Upper lobe of right lung (tissue), 1 donor: Measurements from ENCODE around the gene MAGEF1. TPM values are rescaled to one million over a fixed set of nuclear protein-coding genes. Genes with fewer than 3 reads are reported as not detected.

Source experiments
- ATAC-seq: fragments of 200-7000 bp; cut with Tn5 transposase; one replicate; pipeline ENCODE4 v1.9.1; 2020; ENCODE audit warnings: mild to moderate bottlenecking, moderate library complexity
- DNase-seq: peaks from one replicate; pipeline ENCODE4 v3.0.0-alpha.2; 2020
- H3K27ac ChIP-seq: fragments of 200-600 bp; one replicate; pipeline ENCODE4 v1.8.0; 2022
- H3K27me3 ChIP-seq: fragments of 200-600 bp; one replicate; pipeline ENCODE4 v1.8.0; 2022; ENCODE audit warnings: mild to moderate bottlenecking
- H3K36me3 ChIP-seq: fragments of 200-600 bp; one replicate; pipeline ENCODE4 v1.8.0; 2022
- H3K4me1 ChIP-seq: fragments of 200-600 bp; one replicate; pipeline ENCODE4 v1.8.0; 2022
- H3K4me3 ChIP-seq: fragments of 200-600 bp; one replicate; pipeline ENCODE4 v1.8.0; 2022; ENCODE audit warnings: mild to moderate bottlenecking
- H3K9me3 ChIP-seq: fragments of 200-600 bp; one replicate; pipeline ENCODE4 v1.8.0; 2022
- CTCF ChIP-seq: fragments of 200-600 bp; IDR thresholded peaks from one replicate; pipeline ENCODE4 v1.8.0; 2022; ENCODE audit warnings: antibody characterized with exemption
- intact Hi-C: fragments of 100-400 bp; cut with DNase I; formaldehyde crosslinking; loops from one replicate; pipeline ENCODE4 v1.11.0; 2022
- total RNA-seq: library from RNA; stranded (reverse); fragmentation: NEBNext Ultra II Directional; extraction: Animal tissue kit (Norgen Biotek cat#: 25700); gene quantifications from one replicate; pipeline ENCODE4 v1.2.1, GENCODE V29; 2021
- donor health status: DM: no; HTN: yes; CAD: no; lungs with severe emphysema.

Gene MAGEF1
- total RNA-seq, 1 donor from 2014 or later = 30.3 TPM

DNA sequence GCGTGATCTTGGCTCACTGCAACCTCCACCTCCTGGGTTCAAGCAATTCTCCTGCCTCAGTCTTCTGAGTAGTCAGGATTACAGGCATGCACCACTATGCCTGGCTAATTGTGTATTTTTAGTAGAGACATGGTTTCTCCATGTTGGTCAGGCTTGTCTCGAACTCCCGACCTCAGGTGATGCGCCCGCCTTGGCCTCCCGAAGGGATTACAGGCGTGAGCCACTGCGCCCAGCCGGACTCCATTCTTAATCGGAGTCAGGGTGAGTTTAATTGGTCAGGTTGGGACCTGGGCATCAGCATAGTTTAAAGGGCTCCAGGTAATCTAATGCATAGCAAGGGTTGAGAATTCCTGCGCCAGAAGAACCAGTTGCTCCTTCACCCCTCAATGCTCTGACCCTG, 29.2 kb downstream of the MAGEF1 start:
- peak; percentile 11 for DNase-seq
- H3K4me1 ChIP-seq = peaks cover 6% of the 10 kb centered on the region

DNA sequence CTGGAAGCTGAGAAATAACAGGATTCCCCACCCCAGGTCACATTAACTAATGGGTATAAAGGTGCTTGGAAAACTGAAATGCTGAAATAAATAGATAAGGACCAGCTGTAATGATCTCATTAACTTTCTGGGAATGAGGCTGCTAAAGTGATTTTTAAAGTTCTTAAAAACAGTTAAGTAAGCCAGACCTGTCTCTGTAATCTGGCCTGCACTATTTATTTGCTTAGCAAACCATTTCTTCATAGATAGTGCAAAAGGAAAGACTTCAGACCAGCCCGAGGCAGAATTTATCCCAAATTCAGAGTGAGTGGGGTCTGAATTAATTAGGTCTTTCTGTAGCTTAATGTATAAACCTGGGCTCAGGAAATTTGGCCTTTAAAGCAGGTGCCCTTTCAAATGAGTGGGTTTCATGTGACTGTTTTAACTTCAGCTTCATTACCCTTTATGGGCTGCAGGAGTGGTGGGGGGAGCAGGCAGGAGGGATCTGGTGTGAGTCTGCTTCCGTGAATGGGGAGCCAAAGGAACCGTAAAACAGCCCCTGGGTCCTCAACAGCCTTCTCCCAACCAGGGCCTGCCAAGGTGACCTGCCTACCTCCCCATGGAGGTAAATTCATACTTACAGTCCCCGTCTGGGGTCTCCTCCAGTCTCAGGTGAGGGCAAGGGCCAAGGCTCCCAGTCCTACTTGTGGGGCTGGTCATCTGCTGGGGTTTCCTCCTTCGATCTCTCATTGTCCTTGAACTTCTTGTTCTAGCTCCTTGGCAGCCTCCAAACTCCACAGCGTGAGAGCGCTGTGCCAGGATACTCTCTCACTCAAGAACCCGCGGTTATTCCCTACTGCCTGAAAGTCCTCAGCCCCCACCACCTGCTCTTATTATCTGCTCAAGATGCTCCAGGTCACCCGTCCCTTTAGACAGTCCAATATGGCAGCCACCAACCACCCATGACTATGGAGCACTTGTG, 31.2 kb downstream of the MAGEF1 start:
- no peaks in the 10 kb centered on the region for H3K36me3 ChIP-seq
- H3K4me1 ChIP-seq = no peaks in the 10 kb centered on the region
- DNase-seq (no peak), ATAC-seq (no peak)
- intact Hi-C loops = no loop called here
- no peaks in the 10 kb centered on the region for H3K9me3 ChIP-seq
- no peaks in the 10 kb centered on the region for H3K27me3 ChIP-seq
- no peak for TF ChIP-seq CTCF
- no peak overlapping the region for H3K27ac ChIP-seq
- H3K4me3 ChIP-seq = no peak overlapping the region

More for the DNA sequence above, 29.2 kb downstream of the MAGEF1 start:
- no peak for ATAC-seq
- Histone ChIP-seq H3K9me3 (no peaks in the 10 kb centered on the region), H3K36me3 (no peaks in the 10 kb centered on the region), H3K27ac (no peak overlapping the region), H3K4me3 (no peak overlapping the region), H3K27me3 (no peaks in the 10 kb centered on the region)
- intact Hi-C loops = no loop called here
- no peak for TF ChIP-seq CTCF

DNA sequence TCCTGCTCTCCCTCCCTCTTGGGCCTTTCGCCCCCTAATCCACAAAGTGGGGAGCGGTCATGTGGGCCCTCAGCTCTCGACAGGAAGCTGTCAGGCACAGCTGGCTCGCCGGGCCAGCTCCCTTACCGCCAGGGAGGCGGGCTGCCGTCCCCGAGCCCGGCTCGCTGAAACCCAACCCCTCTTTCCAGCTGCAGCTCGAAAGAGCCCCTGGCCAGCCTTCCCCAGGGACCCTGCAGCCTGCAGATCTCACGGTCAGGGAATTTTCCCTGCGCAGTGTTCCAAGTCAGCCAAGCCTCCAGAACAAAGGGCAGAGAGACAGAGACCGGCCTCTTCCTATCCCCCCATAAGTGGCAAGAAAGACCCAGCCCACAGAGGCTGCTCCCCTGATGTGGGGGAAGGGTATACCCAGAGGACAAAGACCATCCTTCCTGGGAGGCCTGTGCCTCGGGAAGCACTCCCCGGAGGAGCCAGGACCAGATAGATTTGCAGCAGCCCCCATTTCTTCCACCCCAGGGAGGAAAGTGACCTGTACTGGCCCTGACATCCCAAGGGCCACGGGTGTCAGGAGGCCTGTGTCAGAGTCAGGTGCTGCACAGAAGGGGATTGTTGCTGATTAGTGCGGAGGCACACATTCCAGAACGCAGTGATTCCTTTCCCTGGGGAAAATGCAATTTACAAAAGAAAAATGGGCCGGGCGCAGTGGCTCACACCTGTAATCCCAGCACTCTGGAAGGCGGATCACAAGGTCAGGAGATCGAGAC, 32.6 kb downstream of the MAGEF1 start:
- Histone ChIP-seq H3K27me3 (no peaks in the 10 kb centered on the region), H3K4me1 (no peaks in the 10 kb centered on the region), H3K36me3 (no peaks in the 10 kb centered on the region), H3K9me3 (no peaks in the 10 kb centered on the region), H3K4me3 (no peak overlapping the region), H3K27ac (no peak overlapping the region)
- ATAC-seq (no peak), DNase-seq (no peak)
- intact Hi-C loops = no loop called here
- no peak for TF ChIP-seq CTCF

GRCh38 chr3:184678317-184679055, 33.4 kb downstream of the MAGEF1 start:
- no peak for ATAC-seq
- no peak for TF ChIP-seq CTCF
- H3K27ac ChIP-seq = no peak overlapping the region
- DNase-seq = no peak
- H3K4me3 ChIP-seq = no peak overlapping the region
- H3K9me3 ChIP-seq = no peaks in the 10 kb centered on the region
- H3K27me3 ChIP-seq = no peaks in the 10 kb centered on the region
- intact Hi-C loops = no loop called here
- no peaks in the 10 kb centered on the region for H3K36me3 ChIP-seq
- H3K4me1 ChIP-seq = no peaks in the 10 kb centered on the region
